ENCODE measurements around the gene SLC5A11. TPM values are rescaled to one million over a fixed set of nuclear protein-coding genes. Genes with fewer than 3 reads are reported as not detected.
A peak's percentile ranks its signal among the peaks of the same experiment; 100 is the strongest.
"Not testable (repeated sequence)": the region's sequence is repeated elsewhere in the genome, so short reads cannot be mapped to it uniquely, and the experiment has no call there.

Gene SLC5A11, protein sequence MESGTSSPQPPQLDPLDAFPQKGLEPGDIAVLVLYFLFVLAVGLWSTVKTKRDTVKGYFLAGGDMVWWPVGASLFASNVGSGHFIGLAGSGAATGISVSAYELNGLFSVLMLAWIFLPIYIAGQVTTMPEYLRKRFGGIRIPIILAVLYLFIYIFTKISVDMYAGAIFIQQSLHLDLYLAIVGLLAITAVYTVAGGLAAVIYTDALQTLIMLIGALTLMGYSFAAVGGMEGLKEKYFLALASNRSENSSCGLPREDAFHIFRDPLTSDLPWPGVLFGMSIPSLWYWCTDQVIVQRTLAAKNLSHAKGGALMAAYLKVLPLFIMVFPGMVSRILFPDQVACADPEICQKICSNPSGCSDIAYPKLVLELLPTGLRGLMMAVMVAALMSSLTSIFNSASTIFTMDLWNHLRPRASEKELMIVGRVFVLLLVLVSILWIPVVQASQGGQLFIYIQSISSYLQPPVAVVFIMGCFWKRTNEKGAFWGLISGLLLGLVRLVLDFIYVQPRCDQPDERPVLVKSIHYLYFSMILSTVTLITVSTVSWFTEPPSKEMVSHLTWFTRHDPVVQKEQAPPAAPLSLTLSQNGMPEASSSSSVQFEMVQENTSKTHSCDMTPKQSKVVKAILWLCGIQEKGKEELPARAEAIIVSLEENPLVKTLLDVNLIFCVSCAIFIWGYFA
- 1.1 TPM for total RNA-seq

DNA sequence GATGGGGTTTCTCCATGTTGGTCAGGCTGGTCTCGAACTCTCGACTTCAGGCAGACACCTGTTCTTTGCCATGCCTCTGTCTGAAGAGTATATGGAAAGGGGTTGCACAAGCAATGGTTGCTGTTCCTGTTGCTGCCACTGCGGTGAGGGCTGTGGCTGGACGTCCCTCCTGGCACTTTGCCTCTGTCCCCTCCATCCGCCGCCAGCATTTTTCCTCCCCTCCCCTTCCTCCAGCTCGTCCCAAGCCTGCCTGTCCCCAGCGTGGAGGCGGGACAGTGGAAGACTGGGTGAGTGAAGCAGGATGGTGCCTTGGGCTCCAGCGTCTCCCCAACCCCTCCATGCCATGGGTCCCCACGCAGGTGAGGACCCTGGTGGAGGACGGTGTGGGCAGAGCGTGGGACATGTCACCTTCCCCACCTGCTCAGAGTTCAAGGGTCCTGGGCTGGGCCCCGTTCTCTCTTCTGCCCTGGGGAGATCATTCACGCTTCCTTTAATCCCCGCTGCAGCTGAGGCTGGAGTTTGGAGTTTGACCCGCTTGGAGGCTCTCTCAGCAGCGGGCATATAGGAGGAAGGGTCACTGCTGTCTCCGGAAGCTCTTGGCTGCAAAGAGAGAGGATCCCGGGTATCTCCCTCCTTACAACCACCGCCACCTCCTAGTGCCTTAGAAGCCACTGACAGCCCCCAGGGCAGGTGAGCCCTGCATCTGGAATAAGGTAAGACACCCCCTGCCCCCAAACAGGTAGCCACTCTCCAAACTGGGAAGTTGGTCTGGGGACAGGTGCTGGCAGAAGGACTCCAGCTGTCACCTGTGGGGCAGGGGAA, at the start of gene SLC5A11:
Gene SLC5A11, plus strand, starts transcription at position 238 of the 822 bp plus-strand sequence. CDS start 12,681 bp downstream, outside the sequence.
- ATAC-seq (peak; percentile 57), DNase-seq (ENCODE audit: low spot score) (no peak)

- ATAC-seq (peak; percentile 80), DNase-seq (ENCODE audit: low spot score) (no peak)
These were observed 45.2 kb upstream of the SLC5A11 start for GRCh38 chr16:24800586-24800985.

GRCh38 chr16:24801761-24802302, 43.9 kb upstream of the SLC5A11 start:
- ATAC-seq (no peak), DNase-seq (ENCODE audit: low spot score) (no peak)

- DNase-seq (ENCODE audit: low spot score): no peak
- ATAC-seq: no peak
These were observed 40.3 kb upstream of the SLC5A11 start for GRCh38 chr16:24805484-24805883.

DNA sequence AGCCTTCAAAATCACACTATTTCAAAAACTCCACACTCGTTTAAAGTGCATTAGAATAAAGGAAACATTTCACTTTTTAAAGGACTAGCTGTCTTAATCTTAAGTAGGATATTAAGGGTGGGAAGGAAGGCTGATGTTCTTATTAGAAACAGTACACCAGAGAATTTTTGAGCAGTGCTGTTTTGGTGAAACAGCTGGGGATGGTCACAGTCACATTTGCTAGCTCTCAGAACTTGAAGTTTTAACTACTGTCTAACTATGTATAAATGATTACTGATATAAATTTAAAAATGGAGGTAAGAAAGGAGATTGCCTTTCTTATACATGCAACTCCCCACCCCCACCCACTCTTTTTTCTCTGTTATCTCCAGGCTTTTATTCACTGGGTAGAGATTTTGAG, 38.5 kb upstream of the SLC5A11 start:
- no peak for DNase-seq (ENCODE audit: low spot score)
- no peak for ATAC-seq

DNA sequence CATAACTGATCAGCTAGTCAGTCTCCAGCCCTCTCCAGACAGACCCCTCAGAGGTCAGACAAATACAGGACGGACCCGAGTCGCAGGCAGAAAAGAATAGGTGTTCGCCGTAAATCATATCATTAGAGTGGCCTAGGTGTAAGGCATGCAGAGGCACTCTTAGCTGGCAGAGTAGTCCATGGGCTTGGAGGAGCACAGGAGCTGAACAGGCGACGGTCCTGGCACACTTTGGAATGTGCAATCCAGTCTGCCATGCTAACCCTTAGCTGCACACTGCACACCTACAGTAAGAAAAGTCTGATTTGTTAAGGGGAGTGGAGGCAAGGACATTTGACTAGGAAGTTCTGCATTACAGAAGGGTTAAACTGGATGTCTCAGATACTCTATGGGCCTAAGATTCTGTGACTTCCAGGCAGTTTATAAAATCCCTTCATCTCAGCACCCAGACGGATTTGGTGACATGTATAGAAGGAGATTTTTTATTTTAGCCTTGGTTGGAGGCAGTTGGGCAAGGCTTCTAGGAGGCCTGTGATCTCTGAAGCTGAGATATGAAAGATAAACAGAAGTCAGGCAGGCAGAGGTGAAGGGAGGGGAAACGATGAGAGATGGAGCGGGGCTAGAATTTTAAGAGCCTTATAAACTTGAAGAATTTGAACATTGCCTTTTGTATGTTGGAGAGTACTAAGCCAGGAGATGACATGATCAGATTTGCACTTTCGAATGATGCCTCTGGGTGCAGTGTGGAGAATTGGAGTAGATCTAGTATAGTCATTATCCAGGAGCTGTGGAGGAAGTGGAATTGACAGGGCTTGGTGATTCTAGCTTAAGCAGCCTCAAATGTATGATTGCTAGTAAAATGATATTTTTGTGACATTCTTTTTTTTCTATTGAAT, 34.6 kb upstream of the SLC5A11 start:
- no peak for DNase-seq (ENCODE audit: low spot score)
- peak; percentile 48 for ATAC-seq

DNA sequence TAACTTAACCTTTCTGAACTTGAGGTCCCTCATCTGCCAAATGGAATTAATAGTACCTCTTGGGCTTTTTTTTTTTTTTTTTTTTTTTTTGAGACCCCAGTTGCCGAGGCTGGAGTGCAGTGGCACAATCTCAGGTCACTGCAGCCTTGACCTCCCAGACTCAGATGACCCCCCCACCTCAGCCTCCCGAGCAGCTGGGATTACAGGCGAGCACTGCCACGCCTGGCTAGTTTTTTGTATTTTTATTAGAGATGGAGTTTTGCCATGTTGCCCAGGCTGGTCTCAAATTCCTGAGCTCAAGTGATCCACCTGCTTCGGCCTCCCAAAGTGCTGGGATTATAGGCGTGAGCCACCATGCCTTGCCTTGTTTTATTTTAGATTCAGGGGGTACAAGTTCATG, 33.0 kb upstream of the SLC5A11 start:
- DNase-seq (ENCODE audit: low spot score); ATAC-seq: not testable (repeated sequence)

DNA sequence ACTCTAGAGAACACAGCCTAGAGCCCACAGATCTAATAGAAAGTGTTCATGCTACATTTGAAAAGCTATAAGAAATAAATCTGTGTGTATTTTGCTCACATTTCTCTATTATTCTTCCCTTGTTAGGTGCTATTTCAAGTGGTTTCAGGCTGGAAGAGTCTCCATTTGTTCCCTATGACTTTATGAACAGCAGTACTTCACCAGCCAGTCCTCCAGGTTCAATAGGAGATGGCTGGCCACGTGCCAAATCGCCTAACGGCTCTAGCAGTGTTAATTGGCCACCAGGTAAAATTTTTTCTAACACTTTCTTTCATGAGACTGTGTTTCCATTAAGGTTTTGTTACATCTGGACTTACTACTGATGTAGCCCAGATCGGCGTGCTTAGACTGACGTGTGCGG, 30.7 kb upstream of the SLC5A11 start:
- DNase-seq (ENCODE audit: low spot score) (no peak), ATAC-seq (no peak)

- ATAC-seq: peak; percentile 66
- DNase-seq (ENCODE audit: low spot score): no peak
These were observed 29.1 kb upstream of the SLC5A11 start for GRCh38 chr16:24816688-24817087.

DNA sequence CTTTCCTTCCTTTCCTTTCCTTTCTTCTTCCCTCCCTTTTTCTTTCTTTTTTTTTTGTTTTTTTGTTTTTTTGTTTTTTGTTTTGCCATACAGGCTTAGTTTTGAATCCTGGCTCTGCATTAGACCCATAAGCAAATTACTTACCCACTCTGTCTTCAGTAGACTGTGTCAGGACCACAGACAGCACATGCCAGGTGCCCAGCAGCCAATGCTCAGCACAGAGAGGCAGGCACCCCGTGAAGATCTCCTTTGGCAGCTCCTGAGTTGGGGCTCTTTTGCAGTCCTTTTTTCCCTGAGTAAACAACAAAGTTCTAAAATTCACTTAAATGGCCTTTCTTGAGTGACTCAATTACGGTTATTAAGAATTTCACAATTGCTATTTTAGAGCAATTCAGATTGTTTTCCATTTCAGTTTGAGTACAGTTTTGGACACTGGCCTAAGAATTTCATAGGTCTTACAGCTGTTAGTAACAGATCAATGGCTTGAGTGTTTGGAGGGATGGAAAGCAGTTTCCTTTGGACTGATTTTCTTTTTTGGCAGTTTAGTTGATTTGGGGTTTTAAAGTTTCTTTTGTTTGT, 26.2 kb upstream of the SLC5A11 start:
- DNase-seq (ENCODE audit: low spot score) (no peak), ATAC-seq (no peak)

DNA sequence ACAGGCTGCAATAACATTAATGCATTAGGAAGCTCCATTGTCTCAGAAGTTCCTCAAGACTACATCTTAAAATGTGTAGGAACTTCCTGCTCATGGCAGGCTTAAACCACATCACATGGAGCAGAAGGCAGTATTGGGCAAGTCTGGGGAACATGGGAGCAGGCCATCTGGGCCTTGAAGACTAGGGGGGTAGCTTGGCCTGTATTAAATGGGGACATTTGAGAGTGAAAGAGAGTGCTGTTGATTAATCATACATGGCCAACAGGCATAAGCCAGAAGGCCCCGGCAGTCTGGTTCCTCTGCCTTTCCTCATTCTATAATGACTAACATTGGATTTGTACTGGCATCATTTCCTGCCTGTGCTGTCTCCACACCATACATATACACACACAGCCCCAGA, 25.2 kb upstream of the SLC5A11 start:
- ATAC-seq (no peak), DNase-seq (ENCODE audit: low spot score) (no peak)

GRCh38 chr16:24821129-24821528, 24.6 kb upstream of the SLC5A11 start:
- ATAC-seq: no peak
- DNase-seq (ENCODE audit: low spot score): no peak

DNA sequence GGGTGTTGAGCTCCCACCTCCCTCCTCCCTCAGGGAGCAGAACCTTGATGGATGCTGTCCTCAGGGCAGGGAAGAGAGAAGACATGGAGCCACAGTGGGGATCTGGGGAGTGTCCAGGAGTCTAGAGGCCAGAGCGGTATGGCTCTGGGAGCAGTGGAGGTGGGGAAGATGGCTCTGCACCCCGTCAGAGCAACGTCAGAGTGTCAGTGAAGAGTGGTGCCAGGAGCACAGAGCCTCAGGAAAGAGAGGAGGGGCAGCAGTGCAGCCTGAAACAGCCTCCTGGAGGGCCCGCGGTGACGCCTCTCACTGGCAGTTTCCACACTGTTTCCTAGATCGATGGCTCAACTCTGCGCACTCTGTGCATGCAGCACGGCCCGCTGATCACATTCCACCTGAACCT, 23.2 kb upstream of the SLC5A11 start:
- peak; percentile 11 for ATAC-seq

DNA sequence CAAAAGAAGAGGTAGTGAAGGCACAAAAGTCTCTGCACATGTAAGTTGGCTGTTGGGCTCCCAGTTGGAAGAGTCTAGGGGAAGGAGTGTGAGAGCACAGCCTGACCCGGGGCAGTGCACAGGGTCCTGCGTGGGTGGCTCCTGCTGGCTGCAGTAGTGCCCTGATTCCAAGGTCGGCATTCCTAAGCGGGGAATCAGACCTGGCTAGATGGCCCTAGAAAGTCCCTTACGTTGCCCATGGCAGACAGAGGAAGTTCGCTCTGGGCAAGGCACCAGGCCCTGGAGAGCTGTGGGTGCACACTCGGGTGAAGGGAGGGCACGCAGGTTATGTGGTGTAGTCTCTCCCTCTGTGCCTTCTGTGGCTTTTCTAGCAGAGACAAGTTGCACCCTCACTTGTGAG, 22.8 kb upstream of the SLC5A11 start:
- DNase-seq (ENCODE audit: low spot score): no peak
- ATAC-seq: peak; percentile 34

More for the DNA sequence above, 23.2 kb upstream of the SLC5A11 start:
- peak; percentile 31 for DNase-seq (ENCODE audit: low spot score)

GRCh38 chr16:24825696-24826095, 20.1 kb upstream of the SLC5A11 start:
- no peak for DNase-seq (ENCODE audit: low spot score)
- ATAC-seq: no peak

GRCh38 chr16:24826096-24826690, 19.6 kb upstream of the SLC5A11 start:
- ATAC-seq: no peak
- DNase-seq (ENCODE audit: low spot score): no peak

DNA sequence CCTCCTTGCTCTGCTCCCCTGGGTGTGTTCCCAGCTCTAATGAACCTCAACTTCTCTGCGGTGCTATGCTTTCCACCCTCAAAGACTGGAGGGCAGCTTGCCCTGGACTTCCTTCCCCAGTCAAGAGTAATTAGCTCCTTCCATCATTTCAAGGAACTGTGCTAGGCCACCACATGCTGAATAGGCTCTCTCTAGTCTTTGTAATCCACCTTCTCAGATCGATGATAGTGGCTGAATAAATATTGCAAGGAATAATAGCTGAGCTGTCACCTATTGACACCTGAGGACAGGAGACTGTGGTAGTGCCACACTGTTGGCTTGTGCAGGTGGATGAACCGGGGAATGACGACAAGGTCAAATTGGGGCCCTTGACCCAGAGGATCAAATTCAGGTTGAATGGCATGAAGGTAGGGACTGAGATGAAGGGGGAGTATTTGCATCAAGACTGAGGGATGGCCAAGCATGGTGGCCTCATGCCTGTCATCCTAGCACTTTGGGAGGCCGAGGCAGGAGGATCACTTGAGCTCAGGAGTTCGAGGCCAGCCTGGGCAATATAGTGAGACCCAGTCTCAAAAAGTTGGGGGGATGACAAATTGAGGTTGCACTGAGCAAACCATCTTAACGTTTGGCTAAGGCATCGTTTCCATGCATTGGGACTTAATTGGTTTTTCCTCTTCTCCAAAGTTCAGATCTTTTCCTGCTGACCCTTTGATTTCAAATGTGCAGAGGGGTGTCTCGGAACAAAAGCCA, 18.8 kb upstream of the SLC5A11 start:
- ATAC-seq: no peak

GRCh38 chr16:24829153-24829552, 16.6 kb upstream of the SLC5A11 start:
- DNase-seq (ENCODE audit: low spot score) (no peak), ATAC-seq (peak; percentile 34)

More for the DNA sequence above, 18.8 kb upstream of the SLC5A11 start:
- no peak for DNase-seq (ENCODE audit: low spot score)

- ATAC-seq (no peak), DNase-seq (ENCODE audit: low spot score) (no peak)
These were observed 12.4 kb upstream of the SLC5A11 start for GRCh38 chr16:24833352-24833751.
